GM23248 (cell line): ENCODE results near the gene SRSF5. TPM values are rescaled to one million over a fixed set of nuclear protein-coding genes. Genes with fewer than 3 reads are reported as not detected.

ENCODE experiments used
- DNase-seq: peaks from one replicate; pipeline ENCODE4 v3.0.0-alpha.2; 2015
- H2AFZ ChIP-seq: fragments of 200-600 bp; sonication (generic); 2 replicates; pipeline ENCODE4 v1.6.1; 2016; ENCODE audit warnings: antibody characterized with exemption
- H3F3A ChIP-seq: fragments of 200-600 bp; sonication (generic); 2 replicates; pipeline ENCODE4 v1.6.1; 2016; ENCODE audit warnings: mild to moderate bottlenecking, antibody characterized with exemption, mixed run types; ENCODE audit not compliant: insufficient read depth
- H3K27ac ChIP-seq: fragments of 200-600 bp; sonication (generic); 2 replicates; pipeline ENCODE4 v1.5.1; 2016; ENCODE audit warnings: mild to moderate bottlenecking
- H3K27me3 ChIP-seq: fragments of 200-600 bp; sonication (generic); replicated peaks from 2 replicates; pipeline ENCODE4 v1.6.1; 2016; ENCODE audit warnings: mild to moderate bottlenecking; ENCODE audit not compliant: insufficient read depth
- H3K36me3 ChIP-seq: fragments of 200-600 bp; sonication (generic); 2 replicates; pipeline ENCODE4 v1.6.1; 2016; ENCODE audit warnings: low read depth, mild to moderate bottlenecking
- H3K4me1 ChIP-seq: fragments of 200-600 bp; sonication (generic); 2 replicates; pipeline ENCODE4 v1.6.1; 2016; ENCODE audit warnings: mild to moderate bottlenecking; ENCODE audit not compliant: insufficient read depth
- H3K4me2 ChIP-seq: fragments of 200-600 bp; sonication (generic); one replicate; pipeline ENCODE4 v1.6.1; 2016; ENCODE audit warnings: mild to moderate bottlenecking; ENCODE audit not compliant: unreplicated experiment
- H3K4me3 ChIP-seq: fragments of 200-600 bp; sonication (generic); 2 replicates; pipeline ENCODE4 v1.5.1; 2016; ENCODE audit warnings: mild to moderate bottlenecking
- H3K79me2 ChIP-seq: fragments of 200-600 bp; sonication (generic); 2 replicates; pipeline ENCODE4 v1.6.1; 2016; ENCODE audit warnings: mild to moderate bottlenecking; ENCODE audit not compliant: insufficient read depth
- H3K9ac ChIP-seq: fragments of 200-600 bp; sonication (generic); 2 replicates; pipeline ENCODE4 v1.6.1; 2016; ENCODE audit warnings: mild to moderate bottlenecking
- H3K9me2 ChIP-seq: fragments of 200-600 bp; sonication (generic); 2 replicates; pipeline ENCODE4 v1.6.1; 2016; ENCODE audit warnings: mixed run types, mild to moderate bottlenecking, moderate library complexity; ENCODE audit not compliant: insufficient read depth
- H3K9me3 ChIP-seq: fragments of 200-600 bp; sonication (generic); one replicate; pipeline ENCODE4 v1.6.1; 2017; ENCODE audit warnings: low read depth
- H4K20me1 ChIP-seq: fragments of 200-600 bp; sonication (generic); 2 replicates; pipeline ENCODE4 v1.6.0; 2016; ENCODE audit not compliant: insufficient read depth
- EZH2 ChIP-seq: fragments of 200-600 bp; sonication (generic); IDR thresholded peaks from 2 replicates; pipeline ENCODE4 v1.6.1; 2018; ENCODE audit warnings: antibody characterized with exemption, mild to moderate bottlenecking; ENCODE audit not compliant: insufficient read depth, poor library complexity, severe bottlenecking
- EZH2phosphoT487 ChIP-seq: fragments of 200-600 bp; sonication (generic); IDR thresholded peaks from 2 replicates; pipeline ENCODE4 v1.6.1; 2018; ENCODE audit warnings: antibody characterized with exemption, moderate library complexity, mild to moderate bottlenecking, low read depth; ENCODE audit not compliant: insufficient read depth
- WGBS, 2 experiments: methylation state at CpG; one replicate each; pipeline ENCODE4 v1.1.6; 2015 to 2017; ENCODE audit warnings: low lambda C conversion rate in 2 of 2, low coverage in 1 of 2; ENCODE audit errors: missing lambda C conversion rate in 2 of 2; 5-methylcytosine and 5-hydroxymethylcytosine counted together
- in situ Hi-C: fragments of 300-500 bp; cut with MboI; formaldehyde crosslinking; loops from 2 replicates; pipeline ENCODE4 v1.15.0; 2020
- polyA plus RNA-seq: library from polyadenylated mRNA; unstranded; fragments of >200 nt; fragmentation: Nextera tagmentation; extraction: Ambion mirVana; gene quantifications from 2 replicates; pipeline ENCODE4 v1.2.1, GENCODE V29; 2016
- total RNA-seq: library from RNA; depleted of rRNA; stranded (reverse); fragments of >200 nt; shearing (Covaris generic); gene quantifications from 2 replicates; pipeline ENCODE4 v1.2.3, GENCODE V29; 2014

Gene SRSF5
- total and polyA plus RNA-seq, 2 experiments from 2014 or later, result 125 to 227 TPM

DNA sequence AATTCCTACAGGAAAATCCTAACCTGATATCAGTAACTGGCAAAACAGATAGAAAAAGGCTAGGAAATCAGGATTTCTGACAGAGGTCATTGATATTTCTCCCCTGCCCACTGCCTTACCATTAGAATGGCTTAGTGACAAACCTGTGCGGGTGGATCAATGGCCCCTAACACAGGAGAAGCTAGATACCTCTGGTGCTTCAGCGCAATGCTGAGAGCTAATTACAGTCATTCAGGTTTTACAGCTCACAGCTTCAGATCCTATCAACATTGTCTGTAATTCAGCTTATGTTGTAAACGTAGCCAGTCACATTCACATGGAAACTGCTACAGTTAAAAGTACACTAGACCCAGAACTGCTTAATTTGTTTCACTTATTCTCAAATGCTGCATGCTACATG, 47.5 kb downstream of the SRSF5 start:
- H3K9ac ChIP-seq, result no peak overlapping the region
- H3K9me2 ChIP-seq, result no peaks in the 10 kb centered on the region
- no peak overlapping the region for H3K27ac ChIP-seq
- TF ChIP-seq EZH2phosphoT487, result no peak
- no peak for TF ChIP-seq EZH2
- no peaks in the 10 kb centered on the region for H3F3A ChIP-seq
- no peak overlapping the region for H3K4me2 ChIP-seq
- 34 to 43% methylated on average over 3 of the region's 3 CpGs for WGBS, 2 experiments
- H3K36me3 ChIP-seq, result no peaks in the 10 kb centered on the region
- H3K9me3 ChIP-seq, result no peaks in the 10 kb centered on the region
- H3K4me3 ChIP-seq, result no peak overlapping the region
- no peak overlapping the region for H2AFZ ChIP-seq
- in situ Hi-C loops, result loop anchor here (25.0 kb wide), 1 partner anchor 498 kb away; no protein-coding TSS in a partner anchor
- H3K27me3 ChIP-seq, result peaks cover 65% of the 10 kb centered on the region
- H3K79me2 ChIP-seq, result no peaks in the 10 kb centered on the region
- H3K4me1 ChIP-seq, result no peaks in the 10 kb centered on the region
- no peak for DNase-seq
- H4K20me1 ChIP-seq, result no peaks in the 10 kb centered on the region

DNA sequence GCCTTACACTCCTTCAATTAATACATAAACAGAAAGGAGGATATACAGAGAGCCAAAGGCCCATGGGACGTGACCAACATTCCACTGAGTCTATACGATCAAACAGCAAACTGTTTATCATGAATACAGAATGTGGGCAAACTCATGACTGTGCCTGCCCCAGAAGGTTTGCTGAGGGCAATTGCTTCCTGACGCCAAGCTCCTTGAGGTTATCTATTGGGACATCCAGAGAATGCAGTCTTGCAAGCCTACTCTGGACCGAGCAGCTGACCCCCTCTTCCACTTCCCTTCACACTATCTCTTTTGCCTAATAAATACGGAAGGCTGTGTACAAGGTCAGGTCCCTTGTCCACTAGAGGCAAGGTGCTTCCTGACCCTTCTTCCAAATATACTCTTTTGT, 48.6 kb downstream of the SRSF5 start:
- no peak overlapping the region for H3K9ac ChIP-seq
- in situ Hi-C loops, result loop anchor here (25.0 kb wide), 1 partner anchor 497 kb away; no protein-coding TSS in a partner anchor

DNA sequence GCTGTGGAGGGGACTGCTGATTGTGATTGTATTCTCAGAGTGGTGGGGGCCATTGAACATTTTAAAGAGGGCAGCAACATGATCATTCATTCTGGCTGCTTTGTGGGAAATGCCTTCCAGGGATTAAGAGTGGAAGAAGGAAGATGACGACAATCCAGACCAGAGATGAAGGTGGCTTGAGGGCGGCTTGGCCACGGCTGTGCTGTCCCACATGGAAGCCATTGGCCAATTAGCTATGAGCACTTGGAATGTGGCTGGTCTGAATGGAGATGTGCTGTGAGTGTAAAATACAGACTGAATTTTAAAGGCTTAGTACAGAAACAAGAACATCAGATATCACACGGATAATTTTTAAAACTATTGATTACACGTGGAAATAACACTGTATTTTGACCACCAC, 49.3 kb downstream of the SRSF5 start:
- H4K20me1 ChIP-seq, result no peaks in the 10 kb centered on the region
- H3K36me3 ChIP-seq, result no peaks in the 10 kb centered on the region
- DNase-seq, result no peak
- no peaks in the 10 kb centered on the region for H3K9me2 ChIP-seq
- H3K9me3 ChIP-seq, result no peaks in the 10 kb centered on the region
- H3K9ac ChIP-seq, result no peak overlapping the region
- H3K27me3 ChIP-seq, result peaks cover 58% of the 10 kb centered on the region
- WGBS, 2 experiments, result 67 to 70% methylated on average over 5 of the region's 5 CpGs
- TF ChIP-seq EZH2 (no peak), EZH2phosphoT487 (no peak)
- no peak overlapping the region for H3K4me2 ChIP-seq
- in situ Hi-C loops, result loop anchor here (25.0 kb wide), 1 partner anchor 496 kb away; no protein-coding TSS in a partner anchor
- no peak overlapping the region for H2AFZ ChIP-seq
- no peaks in the 10 kb centered on the region for H3K4me1 ChIP-seq
- H3K79me2 ChIP-seq, result no peaks in the 10 kb centered on the region
- H3K27ac ChIP-seq, result no peak overlapping the region
- H3F3A ChIP-seq, result no peaks in the 10 kb centered on the region
- H3K4me3 ChIP-seq, result no peak overlapping the region

More for the DNA sequence above, 48.6 kb downstream of the SRSF5 start:
- H3K4me2 ChIP-seq, result no peak overlapping the region
- no peaks in the 10 kb centered on the region for H3K9me2 ChIP-seq
- no peaks in the 10 kb centered on the region for H3K79me2 ChIP-seq
- no peaks in the 10 kb centered on the region for H3K36me3 ChIP-seq
- no peak overlapping the region for H3K4me3 ChIP-seq
- H3K9me3 ChIP-seq, result no peaks in the 10 kb centered on the region
- H4K20me1 ChIP-seq, result no peaks in the 10 kb centered on the region
- TF ChIP-seq EZH2, result no peak
- no peak for TF ChIP-seq EZH2phosphoT487
- H3F3A ChIP-seq, result no peaks in the 10 kb centered on the region
- DNase-seq, result no peak
- H2AFZ ChIP-seq, result no peak overlapping the region
- H3K27me3 ChIP-seq, result peaks cover 62% of the 10 kb centered on the region
- H3K4me1 ChIP-seq, result no peaks in the 10 kb centered on the region
- whole genome bisulfite sequencing, 2 experiments, result 47 to 50% methylated on average over 5 of the region's 5 CpGs
- no peak overlapping the region for H3K27ac ChIP-seq

- Histone ChIP-seq H3K36me3 (no peaks in the 10 kb centered on the region), H3K4me3 (no peak overlapping the region), H3F3A (no peaks in the 10 kb centered on the region), H3K9ac (no peak overlapping the region), H3K27ac (no peak overlapping the region), H3K9me2 (no peaks in the 10 kb centered on the region), H3K27me3 (peaks cover 32% of the 10 kb centered on the region), H3K9me3 (no peaks in the 10 kb centered on the region), H3K4me1 (no peaks in the 10 kb centered on the region), H3K79me2 (no peaks in the 10 kb centered on the region), H2AFZ (no peak overlapping the region), H4K20me1 (no peaks in the 10 kb centered on the region), H3K4me2 (no peak overlapping the region)
- in situ Hi-C loops, result loop anchor here (25.0 kb wide), 1 partner anchor 494 kb away; no protein-coding TSS in a partner anchor
- peak; percentile 61 for DNase-seq
- TF ChIP-seq EZH2 (no peak), EZH2phosphoT487 (no peak)
- WGBS, 2 experiments, result 7% methylated on average over 9 to 11 of the region's 11 CpGs
Measured at GRCh38 chr14:69818758-69819191, 51.8 kb downstream of the SRSF5 start.
